GM19035 (cell line): Measurements from ENCODE around the gene LUC7L.
"Not testable (repeated sequence)": the region's sequence is repeated elsewhere in the genome, so short reads cannot be mapped to it uniquely, and the experiment has no call there.

Experiments used
- ATAC-seq: cut with Tn5 transposase; IDR thresholded peaks from one replicate; pipeline ENCODE4 v1.9.1; 2021; ENCODE audit not compliant: unreplicated experiment

The LUC7L gene, protein sequence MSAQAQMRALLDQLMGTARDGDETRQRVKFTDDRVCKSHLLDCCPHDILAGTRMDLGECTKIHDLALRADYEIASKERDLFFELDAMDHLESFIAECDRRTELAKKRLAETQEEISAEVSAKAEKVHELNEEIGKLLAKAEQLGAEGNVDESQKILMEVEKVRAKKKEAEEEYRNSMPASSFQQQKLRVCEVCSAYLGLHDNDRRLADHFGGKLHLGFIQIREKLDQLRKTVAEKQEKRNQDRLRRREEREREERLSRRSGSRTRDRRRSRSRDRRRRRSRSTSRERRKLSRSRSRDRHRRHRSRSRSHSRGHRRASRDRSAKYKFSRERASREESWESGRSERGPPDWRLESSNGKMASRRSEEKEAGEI

DNA sequence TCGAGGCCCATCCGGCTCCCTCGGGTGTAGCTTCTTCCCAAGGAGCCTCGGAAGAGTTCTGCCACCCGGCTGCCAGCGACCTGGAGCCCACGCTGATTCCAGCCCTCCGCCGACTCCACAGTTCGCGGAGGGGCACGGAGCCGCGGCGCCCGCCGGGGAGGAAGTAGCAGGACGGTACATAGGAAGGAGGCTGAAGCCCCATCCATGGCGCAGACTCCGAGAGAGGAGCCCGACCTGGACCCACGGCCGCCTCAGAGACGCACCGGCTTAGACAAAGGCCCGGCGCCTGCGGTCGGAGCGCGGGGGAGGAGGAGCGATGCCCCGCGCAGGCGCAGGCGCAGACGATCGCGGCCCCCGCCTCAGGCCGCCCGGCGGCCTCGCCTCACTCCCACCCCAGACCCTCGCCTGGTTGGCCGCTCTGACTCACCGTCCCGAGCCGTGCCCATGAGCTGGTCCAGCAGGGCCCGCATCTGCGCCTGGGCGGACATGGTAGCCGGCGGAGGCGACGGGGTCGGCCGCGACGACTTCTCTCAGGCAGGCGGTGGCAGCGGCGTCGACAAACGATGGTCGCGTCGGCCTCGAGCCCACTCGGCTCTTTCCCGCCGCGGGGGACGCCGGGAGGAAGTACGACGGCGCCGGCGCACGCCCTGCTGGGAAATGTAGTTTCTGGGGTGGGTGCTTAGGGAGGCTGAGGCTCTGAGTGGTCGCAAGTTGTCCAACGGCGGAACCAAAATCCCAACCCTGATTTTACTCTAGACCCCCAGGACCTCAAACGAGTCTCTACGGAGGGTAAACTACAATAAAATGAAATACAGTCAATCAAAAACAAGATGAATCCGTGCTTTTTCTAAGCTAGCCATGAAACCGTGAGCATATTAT is at the start of gene LUC7L:
Gene LUC7L, minus strand, starts transcription at position 598 of the 879 bp plus-strand sequence. Its CDS starts 110 bp downstream, at position 488.
- peak; percentile 86 for ATAC-seq

DNA sequence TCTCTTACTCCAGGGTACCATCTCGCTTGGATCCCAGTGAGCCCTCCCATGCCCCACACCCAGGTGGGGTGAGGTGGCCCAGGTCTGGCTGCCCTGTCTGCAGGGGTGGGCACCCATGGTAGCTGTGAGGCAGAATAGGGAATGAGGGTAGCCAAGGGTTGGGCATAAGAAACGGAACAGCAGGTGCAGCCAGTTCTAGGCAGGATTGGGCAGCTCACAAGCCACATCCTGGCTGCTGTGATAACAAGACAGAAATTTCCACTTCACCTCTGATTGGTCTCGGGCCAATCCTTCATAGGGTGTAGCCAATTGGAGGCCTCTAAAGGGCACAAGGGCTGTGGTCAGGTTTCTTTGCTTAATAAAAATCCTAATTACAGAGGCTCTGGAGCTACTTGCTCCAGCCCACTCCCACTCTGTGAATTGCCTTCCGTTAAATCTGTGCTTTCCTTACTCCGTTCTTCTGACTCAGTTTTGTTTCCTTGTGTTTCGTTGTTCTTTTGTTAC is 49.7 kb upstream of the LUC7L start:
- no peak for ATAC-seq

DNA sequence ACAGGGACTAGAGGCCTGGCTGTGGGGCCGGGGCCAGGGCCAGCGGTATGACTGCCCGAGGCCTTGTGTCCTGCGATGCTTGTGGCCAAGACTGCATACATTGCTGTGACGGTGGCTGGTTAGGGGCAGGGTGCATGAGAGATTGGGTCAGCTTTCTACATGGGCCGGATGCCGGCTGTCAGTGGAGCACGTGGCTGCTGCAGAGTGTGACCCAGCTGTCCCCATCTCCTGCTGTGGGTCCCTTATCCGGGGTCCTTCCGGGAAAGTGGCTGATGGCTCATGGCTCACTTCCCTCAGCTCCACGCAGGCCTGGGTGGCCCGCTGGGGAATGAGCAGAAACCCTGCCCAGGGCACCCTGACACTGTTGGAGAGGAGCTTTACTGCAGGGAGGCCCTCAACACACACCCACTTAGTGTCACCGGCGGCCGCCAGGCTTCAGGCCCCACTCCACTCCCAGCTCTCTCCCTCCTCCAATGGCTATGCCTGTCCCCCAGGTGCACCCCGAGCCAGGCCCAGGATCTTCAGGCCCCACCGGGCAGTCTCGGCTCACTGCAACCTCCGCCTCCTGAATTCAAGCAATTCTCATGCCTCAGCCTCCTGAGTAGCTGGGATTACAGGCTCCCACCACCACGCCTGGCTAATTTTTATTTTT is 47.3 kb upstream of the LUC7L start:
- no peak for ATAC-seq

DNA sequence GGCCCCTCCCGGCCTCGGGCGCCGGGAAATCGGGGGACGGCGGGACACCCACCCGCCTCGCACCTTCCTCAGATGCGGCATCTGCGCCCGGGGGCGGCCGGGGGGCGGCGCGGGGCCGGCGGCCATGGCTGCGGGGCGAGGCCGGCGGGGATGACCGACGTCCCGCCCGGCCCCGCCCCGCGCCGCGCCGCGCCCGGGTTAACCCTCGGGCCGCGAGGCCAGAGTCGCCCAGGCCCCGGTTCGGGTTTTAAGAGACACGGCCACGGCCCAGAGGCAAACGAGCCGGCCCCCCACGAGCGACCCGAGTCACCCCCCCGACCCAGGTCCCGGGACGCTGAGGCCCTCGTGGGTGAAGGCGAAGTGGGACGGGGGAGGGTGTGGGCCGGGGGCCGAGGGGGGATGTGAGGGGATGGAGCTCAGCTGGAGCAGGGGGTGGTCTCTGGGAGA is 46.6 kb upstream of the LUC7L start, which contains the start of gene RGS11:
Gene RGS11, minus strand, starts transcription at position 159 of the 447 bp plus-strand sequence. Its CDS starts 33 bp downstream, at position 126.
- no peak for ATAC-seq

DNA sequence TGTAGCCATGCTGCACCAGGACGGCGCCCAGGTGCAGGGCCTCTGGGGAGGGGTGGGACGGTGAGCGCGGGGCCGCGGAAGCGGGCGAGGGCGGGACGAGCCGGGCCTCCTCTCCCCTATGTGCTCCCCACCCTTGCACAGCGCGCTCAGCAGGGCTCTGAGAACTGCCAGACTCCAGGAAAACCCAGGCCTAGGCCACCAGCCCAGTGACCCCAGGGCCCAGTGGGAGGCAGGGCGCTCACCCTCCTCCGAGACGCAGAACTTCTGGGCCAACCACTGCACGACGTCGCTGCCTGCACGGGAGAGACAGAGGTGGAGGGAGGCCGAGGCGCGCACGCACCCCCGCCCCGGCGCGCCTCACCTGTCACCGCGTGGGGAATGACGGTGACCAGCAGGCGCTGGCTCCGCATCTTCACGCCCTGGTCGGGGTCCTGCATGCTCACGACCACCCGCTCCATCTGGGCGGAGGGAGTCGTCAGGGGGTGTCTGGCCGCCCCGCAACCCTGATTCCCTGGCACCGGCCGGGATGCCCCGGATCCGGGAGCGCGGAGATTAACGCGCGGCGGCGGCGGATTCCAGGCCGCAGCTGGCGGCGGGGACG is 45.9 kb upstream of the LUC7L start:
- no peak for ATAC-seq

DNA sequence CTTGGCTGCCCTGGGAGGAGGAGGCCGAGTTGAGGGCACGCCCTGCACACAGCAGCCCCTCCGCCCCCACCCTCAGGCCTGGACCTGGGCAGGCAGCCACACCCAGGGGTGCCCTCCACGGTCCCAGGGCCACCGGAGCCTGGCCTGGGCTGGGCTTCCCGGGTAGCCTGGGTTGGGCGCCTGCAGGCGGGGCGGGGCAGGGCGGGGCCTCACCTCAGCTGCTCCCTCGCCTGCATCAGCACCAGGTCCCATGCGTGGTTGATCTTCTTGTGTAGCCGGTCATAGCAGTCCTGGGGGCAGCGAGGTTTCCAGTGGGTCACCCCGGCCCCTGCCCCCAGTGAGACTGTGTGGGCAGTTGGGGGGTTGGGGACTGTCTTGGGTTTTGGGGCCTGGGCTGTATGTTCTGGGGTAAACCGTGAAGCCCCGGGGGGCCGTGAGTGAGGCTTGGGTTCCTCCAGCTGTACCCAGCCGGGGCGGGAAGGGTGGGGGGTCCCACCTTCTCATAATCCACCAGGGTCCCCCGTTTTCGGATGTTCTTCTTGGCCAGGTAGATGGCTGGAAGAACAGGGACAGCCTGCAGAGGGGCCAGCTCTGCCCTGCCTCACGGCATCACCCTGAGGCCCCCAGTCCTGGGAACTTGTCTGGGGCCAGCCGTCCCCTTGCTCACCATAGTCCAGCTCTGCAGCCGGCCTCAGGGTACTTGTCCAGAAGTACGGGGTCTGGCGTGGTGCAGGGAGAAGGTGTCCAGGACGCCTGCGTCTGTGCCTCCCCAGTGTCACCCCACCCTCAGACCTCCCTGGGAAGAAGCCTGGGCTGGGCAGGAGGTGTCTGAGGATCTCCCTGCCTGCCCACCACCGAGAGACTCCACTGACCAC is 44.5 kb upstream of the LUC7L start:
- no peak for ATAC-seq

DNA sequence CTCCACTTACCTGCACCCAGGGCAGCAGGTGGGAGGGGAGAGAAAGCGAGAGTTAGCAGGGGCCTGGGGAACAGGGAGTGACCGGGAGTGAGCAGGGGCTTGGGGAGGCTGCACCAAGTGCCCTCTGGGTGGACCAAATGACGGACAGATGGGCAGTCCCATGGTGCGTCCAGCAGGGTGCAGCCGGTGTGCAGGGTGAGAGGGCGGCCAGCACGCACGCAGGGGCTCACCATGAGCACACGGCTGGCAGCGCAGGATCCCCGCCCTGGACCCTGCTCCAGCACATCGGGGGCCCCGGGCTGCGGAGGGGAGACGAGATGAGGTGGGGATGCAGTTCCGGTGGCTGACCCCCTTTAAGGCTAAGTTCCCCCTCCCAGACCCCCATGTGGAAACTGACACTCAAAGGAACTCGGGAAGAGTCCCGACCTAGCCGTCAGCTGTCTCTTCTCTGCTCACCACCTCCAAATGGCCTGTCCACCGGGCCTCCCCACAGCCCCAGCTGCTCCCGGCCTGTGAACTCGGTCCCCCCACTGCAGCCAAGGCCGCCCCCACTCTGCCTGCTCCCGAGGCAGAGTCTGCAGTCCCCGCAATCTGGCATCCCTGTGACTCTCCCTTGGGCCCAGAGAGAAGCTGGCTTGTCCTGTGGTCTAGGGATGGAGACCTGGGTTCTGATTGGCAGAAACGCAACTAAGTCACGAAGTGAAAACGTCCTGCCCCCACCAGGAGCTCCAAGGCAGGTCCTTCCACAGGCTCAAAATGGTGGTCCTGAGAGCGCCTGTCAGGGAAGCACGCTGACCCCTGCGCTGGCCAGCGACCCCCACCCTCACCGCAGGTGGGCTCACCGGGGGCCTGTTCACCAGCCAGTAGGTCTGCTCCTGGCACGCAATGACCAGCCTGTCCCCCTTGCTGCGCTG is 43.6 kb upstream of the LUC7L start:
- no peak for ATAC-seq

DNA sequence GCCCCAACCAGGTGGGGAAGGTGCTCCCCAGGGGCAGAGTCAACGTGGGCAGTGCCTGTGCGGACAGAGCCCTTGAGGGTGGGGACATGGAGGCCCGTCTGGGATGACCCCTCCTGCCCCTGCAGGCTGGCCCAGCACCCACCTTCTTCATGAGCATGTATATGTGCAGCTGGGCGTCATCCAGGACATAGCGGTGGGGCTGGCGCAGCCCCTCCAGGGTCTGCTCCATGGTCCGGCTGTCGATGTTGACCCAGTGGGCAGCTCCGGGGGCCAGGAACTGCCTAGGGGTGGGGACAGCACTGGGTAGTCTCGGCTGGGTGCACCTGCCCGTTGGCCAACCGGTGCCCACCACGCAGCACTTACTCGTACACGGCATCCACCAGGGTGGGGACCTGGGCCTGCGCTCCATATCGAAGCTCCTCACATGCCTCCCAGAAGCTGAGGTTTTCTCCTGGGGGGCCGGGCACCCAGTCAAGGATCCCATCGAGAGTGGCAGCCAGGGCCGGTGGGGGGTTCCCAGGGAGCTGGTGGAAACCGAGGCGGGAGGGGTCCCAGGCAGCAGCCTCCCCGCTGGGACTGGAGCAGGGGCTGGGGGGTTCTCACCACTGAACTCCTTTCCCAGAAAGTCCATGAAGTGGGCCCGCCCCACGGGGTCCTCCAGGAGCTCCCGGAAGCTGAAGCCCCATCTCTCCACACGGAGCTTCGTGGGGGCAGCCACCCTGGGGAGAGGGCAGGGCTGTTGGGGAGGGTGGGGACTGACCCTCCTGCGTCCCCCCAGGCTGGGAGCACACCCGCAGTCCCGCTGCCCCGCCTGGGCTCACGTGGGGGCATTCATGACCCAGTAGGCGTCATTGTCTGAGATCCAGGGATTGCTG is 41.4 kb upstream of the LUC7L start:
- ATAC-seq = no peak

DNA sequence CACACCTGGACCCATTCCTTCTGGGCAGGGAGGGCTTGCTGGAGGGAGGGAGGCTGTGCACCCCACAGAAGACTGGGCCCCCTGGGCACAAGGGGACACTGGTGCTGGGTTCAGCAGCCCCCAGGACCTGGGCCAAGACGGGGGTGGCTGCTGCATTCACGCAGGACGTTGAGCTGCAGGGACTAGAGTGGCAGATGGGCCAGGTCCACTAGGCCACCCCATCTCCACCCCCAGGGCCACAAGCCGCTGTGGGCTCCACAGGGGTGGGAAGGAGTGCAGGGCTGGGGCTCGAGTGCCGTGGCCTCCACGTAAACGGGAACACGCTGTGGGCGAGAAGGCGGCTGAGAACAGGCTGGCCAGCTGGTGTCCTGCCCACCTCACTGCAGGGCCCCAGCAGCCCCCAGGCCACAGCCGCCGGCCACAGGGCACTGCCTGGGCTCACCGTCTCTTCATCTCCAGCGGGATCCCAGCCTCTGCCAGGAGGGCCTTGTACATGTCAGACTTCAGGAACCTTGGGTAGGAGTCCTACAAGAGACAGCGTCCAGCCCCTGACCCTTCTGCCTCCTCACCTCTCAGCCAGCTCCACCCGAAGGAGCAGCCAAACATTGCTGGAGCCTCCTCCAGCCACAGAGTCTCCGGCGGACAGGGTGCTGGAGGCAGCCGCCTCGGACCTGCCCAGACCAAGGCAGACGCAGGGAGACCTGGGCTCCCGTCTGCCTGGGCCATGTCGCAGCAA is 40.0 kb upstream of the LUC7L start:
- ATAC-seq = no peak

DNA sequence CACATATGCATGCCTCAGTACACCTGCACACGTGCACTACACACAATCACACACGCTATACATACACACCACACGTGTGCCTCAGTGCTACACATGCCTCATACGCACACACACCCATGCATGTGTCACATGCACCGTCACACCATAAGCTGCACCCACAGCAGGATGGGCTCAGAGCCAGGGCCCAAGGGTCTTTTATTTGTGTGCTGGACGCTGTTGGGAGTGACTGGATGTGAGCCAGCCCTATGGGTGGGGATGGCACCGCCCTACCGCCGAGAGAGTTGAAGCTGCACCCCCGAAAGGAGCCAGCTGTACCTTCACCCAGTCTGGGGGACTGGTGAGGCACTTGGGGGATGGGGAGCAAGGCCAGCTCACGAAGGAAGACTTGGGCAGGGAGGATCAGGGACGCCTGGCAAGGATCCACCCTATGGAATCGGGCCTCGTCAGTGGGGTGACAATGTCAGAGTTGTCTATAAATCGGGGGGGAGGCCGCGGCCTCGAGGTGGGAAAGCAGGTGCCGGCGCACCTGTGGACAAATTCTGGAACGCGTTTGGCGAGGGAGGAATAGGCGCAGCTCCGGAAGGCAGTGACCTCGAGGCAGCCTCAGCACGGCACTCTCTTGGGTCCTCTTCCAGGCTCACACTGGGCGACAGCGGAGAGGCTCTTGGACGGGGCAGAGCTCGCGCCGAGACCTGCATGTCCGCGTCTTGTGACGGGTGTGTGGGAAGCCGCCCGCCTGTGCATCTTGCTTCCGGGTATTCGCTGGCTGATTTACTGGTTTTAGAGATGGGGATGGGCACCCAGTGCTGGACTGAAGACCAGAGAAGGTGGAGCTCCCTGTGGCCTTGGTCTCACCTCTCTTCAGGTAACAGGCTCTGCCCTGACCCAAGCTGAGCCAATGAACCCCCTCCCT is 39.1 kb upstream of the LUC7L start:
- no peak for ATAC-seq

DNA sequence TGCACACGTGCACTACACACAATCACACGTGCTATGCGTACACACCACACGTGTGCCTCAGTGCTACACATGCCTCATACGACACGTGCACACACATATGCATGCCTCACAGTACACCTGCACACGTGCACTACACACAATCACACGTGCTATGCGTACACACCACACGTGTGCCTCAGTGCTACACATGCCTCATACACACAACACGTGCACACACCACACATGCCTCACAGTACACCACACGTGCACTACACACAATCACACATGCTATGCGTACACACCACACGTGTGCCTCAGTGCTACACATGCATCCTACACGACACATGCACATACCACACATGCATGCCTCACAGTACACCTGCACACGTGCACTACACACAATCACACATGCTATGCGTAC is 38.3 kb upstream of the LUC7L start:
- ATAC-seq = not testable (repeated sequence)

DNA sequence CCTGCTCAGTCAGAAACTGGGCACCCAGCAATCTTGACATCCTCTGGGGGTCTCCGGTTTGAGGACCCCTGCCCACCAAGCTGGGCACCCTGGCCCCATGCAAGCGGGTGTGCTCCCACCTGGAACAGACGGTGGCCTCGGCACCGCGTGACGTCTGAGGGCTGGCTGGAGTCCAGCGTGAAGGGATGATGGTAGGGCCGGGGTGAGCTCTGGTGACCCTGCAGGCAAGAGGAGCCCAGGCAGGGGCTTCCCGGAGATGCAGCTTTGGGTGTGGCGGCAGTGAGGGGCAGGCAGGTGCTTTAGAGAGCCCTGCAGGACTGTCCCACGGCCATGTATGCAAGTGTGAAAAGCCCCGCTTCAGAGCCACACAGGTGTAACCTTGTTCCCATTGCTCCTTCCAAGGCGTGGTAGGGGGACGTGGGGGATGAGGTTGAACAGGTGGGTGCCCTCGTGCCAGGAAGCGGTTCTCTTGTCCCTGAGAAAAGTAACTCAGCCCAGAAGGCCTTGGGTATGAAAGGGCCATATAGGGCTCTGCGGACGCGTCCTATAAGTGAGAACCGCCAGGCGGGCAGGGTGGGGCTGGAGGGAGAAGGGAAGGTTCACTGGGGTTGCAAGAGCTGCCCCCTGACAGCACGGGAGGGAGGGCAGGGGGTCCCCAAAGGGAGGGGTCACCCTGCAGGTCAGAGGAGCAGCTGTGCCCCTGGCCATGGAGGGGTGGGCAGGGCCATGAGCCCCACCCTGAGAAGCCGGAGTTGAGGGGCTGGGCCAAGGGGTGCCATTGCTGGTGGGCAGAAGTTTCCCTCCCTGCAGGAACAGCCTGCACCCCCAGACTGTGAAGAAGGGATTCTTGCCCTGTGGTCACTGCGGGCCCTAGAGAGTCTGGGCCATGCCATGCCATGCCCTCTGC is 37.3 kb upstream of the LUC7L start:
- ATAC-seq = no peak

DNA sequence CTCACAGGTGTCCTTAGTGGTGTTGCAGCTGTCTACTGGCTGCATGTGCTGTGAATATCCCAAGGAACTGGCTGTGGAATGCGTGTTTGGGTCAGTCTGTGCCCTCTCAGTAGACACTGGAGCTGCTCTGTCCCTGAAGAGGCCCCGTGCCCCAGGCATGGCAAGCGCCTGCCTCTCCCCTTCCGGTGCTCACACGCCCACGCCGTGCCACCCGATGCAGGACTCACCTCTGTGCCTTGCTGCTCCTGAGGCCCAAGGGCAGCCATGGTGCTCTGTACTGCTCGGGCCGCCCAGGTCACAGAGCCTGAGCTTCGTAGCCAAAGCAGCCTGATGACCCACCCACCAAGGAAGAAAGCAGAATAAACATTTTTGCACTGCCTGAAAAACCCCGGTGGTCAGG is 36.5 kb upstream of the LUC7L start:
- no peak for ATAC-seq

DNA sequence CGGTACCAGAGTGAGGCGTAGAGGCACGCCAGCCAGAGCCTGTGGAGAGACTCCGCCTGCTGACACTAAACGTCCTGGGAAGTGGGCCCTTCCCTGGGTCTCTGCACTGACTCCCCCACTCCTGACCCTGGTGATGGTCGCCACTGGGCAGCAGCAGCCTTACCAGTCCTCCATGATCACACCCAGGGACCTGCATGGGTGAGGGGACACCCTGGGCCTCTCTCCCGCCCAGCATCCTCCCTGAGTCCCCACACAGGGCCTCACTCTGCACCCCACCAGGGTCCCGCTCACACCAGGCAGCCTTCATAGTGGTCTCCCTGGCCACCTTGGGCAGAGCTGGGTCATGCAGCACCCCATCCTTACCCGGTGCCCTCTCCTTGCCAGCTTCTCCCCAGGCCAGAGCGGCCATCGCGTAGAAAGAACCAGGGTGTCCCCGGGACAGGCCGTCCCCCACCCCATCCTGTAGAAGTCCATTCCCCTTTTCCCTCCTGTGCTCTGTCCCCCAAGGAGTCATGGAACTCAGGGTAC is 35.8 kb upstream of the LUC7L start:
- ATAC-seq = no peak

DNA sequence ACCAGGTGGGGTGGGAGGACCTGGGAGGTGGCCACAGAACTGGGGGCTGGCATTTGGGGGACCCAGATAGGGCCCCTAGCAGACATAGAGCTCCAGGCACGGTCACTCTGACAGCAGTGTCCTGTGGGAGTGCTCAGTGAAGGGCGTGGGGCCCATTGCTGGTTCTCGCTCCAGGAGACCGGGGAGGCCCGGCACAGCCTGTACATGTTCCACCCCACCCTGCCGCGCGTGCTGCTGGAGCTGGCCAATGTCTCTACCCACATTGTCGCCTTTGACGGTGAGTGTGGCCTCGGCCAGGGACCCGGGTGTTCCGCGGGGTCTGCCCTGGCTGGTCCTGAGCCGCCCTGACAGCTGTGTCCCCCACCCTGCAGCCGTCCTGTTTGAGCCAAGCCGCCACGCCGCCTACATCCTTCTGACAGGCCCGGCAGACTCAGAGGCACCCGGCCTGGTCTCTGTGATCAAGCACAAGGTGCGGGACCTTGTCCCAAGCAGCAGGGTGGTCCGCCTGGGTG is 35.2 kb upstream of the LUC7L start:
- no peak for ATAC-seq
